H7 (cell line): ENCODE data around the gene GRK6. TPM values are rescaled to one million over a fixed set of nuclear protein-coding genes. Genes with fewer than 3 reads are reported as not detected.

Experiments
- DNase-seq: peaks from one replicate; pipeline ENCODE4 v3.0.0; 2012
- H3K27me3 ChIP-seq: 2 replicates; pipeline ENCODE4 v1.6.0; 2011; ENCODE audit warnings: mild to moderate bottlenecking, low read length; ENCODE audit not compliant: control insufficient read depth, insufficient read depth
- H3K36me3 ChIP-seq: replicated peaks from 2 replicates; pipeline ENCODE4 v1.5.1; 2011; ENCODE audit warnings: low read length; ENCODE audit not compliant: control insufficient read depth, insufficient read depth
- H3K4me3 ChIP-seq: 2 replicates; pipeline ENCODE4 v1.5.1; 2011; ENCODE audit warnings: low read depth, mild to moderate bottlenecking, control low read depth, low read length, moderate library complexity; ENCODE audit not compliant: insufficient read depth
- total RNA-seq: library from RNA; depleted of rRNA; stranded (reverse); fragments of >200 nt; shearing (Covaris generic); gene quantifications from 2 replicates; pipeline ENCODE4 v1.2.3, GENCODE V29; 2014

The GRK6 gene
- total RNA-seq, 1 experiment from 2014 or later = 62.4 TPM

- Histone ChIP-seq H3K27me3 (no peaks in the 10 kb centered on the region), H3K36me3 (peaks cover 45% of the 10 kb centered on the region), H3K4me3 (no peak overlapping the region)
- peak; percentile 96 for DNase-seq
Observed at GRCh38 chr5:177468685-177469628, 42.5 kb downstream of the GRK6 start.

- DNase-seq = peak; percentile 76
- H3K27me3 ChIP-seq = no peaks in the 10 kb centered on the region
- no peak overlapping the region for H3K4me3 ChIP-seq
- H3K36me3 ChIP-seq = peaks cover 45% of the 10 kb centered on the region
Observed at GRCh38 chr5:177469750-177470525, 43.5 kb downstream of the GRK6 start.

GRCh38 chr5:177470759-177471536, 44.5 kb downstream of the GRK6 start:
- Histone ChIP-seq H3K36me3 (peaks cover 39% of the 10 kb centered on the region), H3K27me3 (no peaks in the 10 kb centered on the region), H3K4me3 (no peak overlapping the region)
- DNase-seq = no peak

- Histone ChIP-seq H3K36me3 (peaks cover 30% of the 10 kb centered on the region), H3K27me3 (no peaks in the 10 kb centered on the region), H3K4me3 (peak overlapping the region; percentile 81)
- DNase-seq = no peak
Observed at GRCh38 chr5:177471610-177472356, 45.3 kb downstream of the GRK6 start.

- DNase-seq = peak; percentile 95
- Histone ChIP-seq H3K36me3 (peaks cover 25% of the 10 kb centered on the region), H3K27me3 (no peaks in the 10 kb centered on the region), H3K4me3 (peak overlapping the region; percentile 81)
Observed at GRCh38 chr5:177472460-177473442, 46.3 kb downstream of the GRK6 start.

GRCh38 chr5:177473443-177474001, 47.0 kb downstream of the GRK6 start, which contains the start of gene DBN1:
Gene DBN1, minus strand, starts transcription at chr5:177473634. Its CDS starts 113 bp downstream, at chr5:177473521.
- peaks cover 18% of the 10 kb centered on the region for H3K36me3 ChIP-seq
- DNase-seq = peak; percentile 100
- H3K4me3 ChIP-seq = peak within 1 kb of the TSS; percentile 81
- H3K27me3 ChIP-seq = no peaks in the 10 kb centered on the region

- peak; percentile 78 for DNase-seq
- Histone ChIP-seq H3K4me3 (peak overlapping the region; percentile 26; the same call in 1 of the 2 replicates), H3K27me3 (no peaks in the 10 kb centered on the region), H3K36me3 (peaks cover 15% of the 10 kb centered on the region)
Observed at GRCh38 chr5:177474002-177474476, 47.6 kb downstream of the GRK6 start.

- DNase-seq = no peak
- peaks cover 16% of the 10 kb centered on the region for H3K36me3 ChIP-seq
- H3K27me3 ChIP-seq = no peaks in the 10 kb centered on the region
- H3K4me3 ChIP-seq = no peak overlapping the region
Observed at GRCh38 chr5:177474846-177475562, 48.5 kb downstream of the GRK6 start.

GRCh38 chr5:177475563-177476427, 49.3 kb downstream of the GRK6 start:
- Histone ChIP-seq H3K27me3 (no peaks in the 10 kb centered on the region), H3K36me3 (peaks cover 14% of the 10 kb centered on the region), H3K4me3 (no peak overlapping the region)
- DNase-seq = no peak

GRCh38 chr5:177476531-177477233, 50.2 kb downstream of the GRK6 start:
- Histone ChIP-seq H3K4me3 (no peak overlapping the region), H3K36me3 (peaks cover 6% of the 10 kb centered on the region), H3K27me3 (no peaks in the 10 kb centered on the region)
- no peak for DNase-seq
